ENCODE data around the gene DUSP6. TPM values are rescaled to one million over a fixed set of nuclear protein-coding genes. Genes with fewer than 3 reads are reported as not detected.

The DUSP6 gene
- total and polyA plus RNA-seq, 2 donors (not counting 1 experiment from before 2014, with no cell fraction given), result 3.2 to 42.2 TPM

DNA sequence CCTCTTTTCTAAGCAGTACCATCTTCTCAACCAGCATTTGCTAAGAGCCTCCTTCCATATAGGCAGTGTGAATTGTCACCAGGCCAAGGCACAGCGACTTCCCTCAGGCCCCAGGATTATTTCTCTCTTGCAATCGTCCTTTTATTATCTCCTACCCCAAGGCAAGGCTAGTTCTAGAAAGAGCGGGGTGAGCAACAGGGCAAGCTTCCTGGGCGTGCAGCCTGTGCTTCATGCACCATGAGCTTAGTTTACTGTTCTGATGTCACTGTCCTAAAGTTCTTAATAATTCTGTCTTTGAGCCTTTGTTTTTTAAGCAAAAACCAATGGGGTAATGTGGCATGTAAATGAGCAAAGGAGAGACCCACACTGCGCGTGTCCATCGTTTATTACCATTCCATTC, 27.9 kb downstream of the DUSP6 start:
- Mint-ChIP-seq H3K9me3 (ENCODE audit: insufficient read depth) (no peaks in the 10 kb centered on the region), H3K27me3 (peaks cover 3% of the 10 kb centered on the region), H3K4me1 (peaks cover 14% of the 10 kb centered on the region), H3K27ac (no peak overlapping the region), H3K4me3 (no peak overlapping the region)
- no peak overlapping the region for H2AFZ ChIP-seq (ENCODE audit: insufficient read depth, low read depth, low read length, poor library complexity, severe bottlenecking)
- no peaks in the 10 kb centered on the region for H4K20me1 ChIP-seq (ENCODE audit: control insufficient read depth, insufficient read depth, low read length, poor library complexity, severe bottlenecking)
- ChIA-PET POLR2A (no interaction called here), CTCF (no interaction called here)
- peaks cover 10 to 13% of the 10 kb centered on the region in 2 donors for H3K4me1 ChIP-seq (ENCODE audit: control insufficient read depth in 2 of 2, insufficient read depth in 2 of 2, low read length in 2 of 2)
- no peak overlapping the region for H3K4me3 ChIP-seq (ENCODE audit: control extremely low read depth in 1 of 5, extremely low read depth in 1 of 5, insufficient read depth in 1 of 5, low read depth in 2 of 5, low read length in 4 of 5)
- intact Hi-C loops (cut with micrococcal nuclease), result no loop called here
- no peaks in the 10 kb centered on the region for H3K9me3 ChIP-seq (ENCODE audit: control extremely low read depth in 1 of 3, control insufficient read depth in 2 of 3, insufficient read depth in 1 of 3, low read length in 2 of 3)
- H3K9ac ChIP-seq (ENCODE audit: low read length), result no peak overlapping the region
- WGBS (ENCODE audit: insufficient coverage), result 77% methylated on average over 2 of the region's 7 CpGs
- TF ChIP-seq, protein P1, sequence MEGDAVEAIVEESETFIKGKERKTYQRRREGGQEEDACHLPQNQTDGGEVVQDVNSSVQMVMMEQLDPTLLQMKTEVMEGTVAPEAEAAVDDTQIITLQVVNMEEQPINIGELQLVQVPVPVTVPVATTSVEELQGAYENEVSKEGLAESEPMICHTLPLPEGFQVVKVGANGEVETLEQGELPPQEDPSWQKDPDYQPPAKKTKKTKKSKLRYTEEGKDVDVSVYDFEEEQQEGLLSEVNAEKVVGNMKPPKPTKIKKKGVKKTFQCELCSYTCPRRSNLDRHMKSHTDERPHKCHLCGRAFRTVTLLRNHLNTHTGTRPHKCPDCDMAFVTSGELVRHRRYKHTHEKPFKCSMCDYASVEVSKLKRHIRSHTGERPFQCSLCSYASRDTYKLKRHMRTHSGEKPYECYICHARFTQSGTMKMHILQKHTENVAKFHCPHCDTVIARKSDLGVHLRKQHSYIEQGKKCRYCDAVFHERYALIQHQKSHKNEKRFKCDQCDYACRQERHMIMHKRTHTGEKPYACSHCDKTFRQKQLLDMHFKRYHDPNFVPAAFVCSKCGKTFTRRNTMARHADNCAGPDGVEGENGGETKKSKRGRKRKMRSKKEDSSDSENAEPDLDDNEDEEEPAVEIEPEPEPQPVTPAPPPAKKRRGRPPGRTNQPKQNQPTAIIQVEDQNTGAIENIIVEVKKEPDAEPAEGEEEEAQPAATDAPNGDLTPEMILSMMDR (IDR thresholded peaks at IDR 0.05), result no peak
- no peak for TF ChIP-seq EZH2 (IDR thresholded peaks at IDR 0.05; ENCODE audit: borderline replicate concordance, insufficient read depth, low read depth, low read length, poor library complexity, severe bottlenecking)
- ATAC-seq (ENCODE audit: low read depth), result no peak
- no peaks in the 10 kb centered on the region for H3K27me3 ChIP-seq (replicated peaks in 1 of 4; ENCODE audit: control extremely low read depth in 1 of 4, control insufficient read depth in 3 of 4, insufficient read depth in 4 of 4, low read length in 3 of 4)
- no peaks in the 10 kb centered on the region for H3K79me2 ChIP-seq (ENCODE audit: control insufficient read depth, insufficient read depth, low read length)
- H3K36me3 ChIP-seq (replicated peaks in 1 of 2; ENCODE audit: control extremely low read depth in 1 of 2, control insufficient read depth in 1 of 2, extremely low read depth in 1 of 2, insufficient read depth in 2 of 2, low read length in 1 of 2), result no peaks in the 10 kb centered on the region
- no peak overlapping the region for H3K4me2 ChIP-seq (replicated peaks; ENCODE audit: low read depth, low read length, poor library complexity, severe bottlenecking)
- DNase-seq, result no peak
- no peak overlapping the region for H3K27ac ChIP-seq (ENCODE audit: low read length in 2 of 2)

DNA sequence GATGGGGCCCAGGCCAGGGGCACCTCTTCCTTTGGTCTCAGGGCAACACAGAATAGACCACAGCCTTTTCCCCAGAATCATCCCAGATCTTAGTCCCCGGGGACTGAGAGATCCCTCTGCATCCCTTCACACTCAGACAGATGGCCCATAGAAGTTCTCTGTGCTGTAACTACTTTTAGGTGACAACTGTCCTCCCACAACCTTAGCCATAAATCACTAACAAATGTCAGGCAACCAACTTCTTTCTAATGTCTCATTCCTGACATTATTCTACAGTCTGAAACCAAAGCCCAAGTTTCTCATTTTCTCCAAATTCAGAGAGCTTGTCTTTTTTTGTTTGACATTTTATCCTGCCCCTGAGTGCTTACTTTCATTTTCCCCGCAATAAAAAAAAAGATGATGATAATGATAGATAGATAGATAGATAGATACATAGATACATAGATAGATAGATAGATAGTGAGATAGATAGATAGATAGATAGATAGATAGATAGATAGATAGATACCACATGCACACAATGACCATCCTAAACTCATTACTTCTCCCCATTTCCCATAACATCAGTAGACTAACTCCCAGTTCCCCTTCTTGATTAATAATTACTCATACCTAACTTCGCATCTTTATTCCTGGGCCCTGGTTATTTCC, 28.6 kb downstream of the DUSP6 start:
- Mint-ChIP-seq H3K27me3 (peaks cover 3% of the 10 kb centered on the region), H3K27ac (no peak overlapping the region), H3K4me3 (no peak overlapping the region), H3K9me3 (ENCODE audit: insufficient read depth) (no peaks in the 10 kb centered on the region), H3K4me1 (peaks cover 17% of the 10 kb centered on the region)
- ChIA-PET CTCF (no interaction called here), POLR2A (no interaction called here)
- Histone ChIP-seq H3K4me2 (replicated peaks; ENCODE audit: low read depth, low read length, poor library complexity, severe bottlenecking) (no peak overlapping the region), H4K20me1 (ENCODE audit: control insufficient read depth, insufficient read depth, low read length, poor library complexity, severe bottlenecking) (no peaks in the 10 kb centered on the region), H3K79me2 (ENCODE audit: control insufficient read depth, insufficient read depth, low read length) (no peaks in the 10 kb centered on the region), H3K36me3 (replicated peaks in 1 of 2; ENCODE audit: control extremely low read depth in 1 of 2, control insufficient read depth in 1 of 2, extremely low read depth in 1 of 2, insufficient read depth in 2 of 2, low read length in 1 of 2) (no peaks in the 10 kb centered on the region), H2AFZ (ENCODE audit: insufficient read depth, low read depth, low read length, poor library complexity, severe bottlenecking) (no peak overlapping the region), H3K4me1 (ENCODE audit: control insufficient read depth in 2 of 2, insufficient read depth in 2 of 2, low read length in 2 of 2) (peaks cover 10 to 17% of the 10 kb centered on the region in 2 donors), H3K27me3 (replicated peaks in 1 of 4; ENCODE audit: control extremely low read depth in 1 of 4, control insufficient read depth in 3 of 4, insufficient read depth in 4 of 4, low read length in 3 of 4) (no peaks in the 10 kb centered on the region), H3K9me3 (ENCODE audit: control extremely low read depth in 1 of 3, control insufficient read depth in 2 of 3, insufficient read depth in 1 of 3, low read length in 2 of 3) (no peaks in the 10 kb centered on the region), H3K27ac (ENCODE audit: low read length in 2 of 2) (no peak overlapping the region), H3K9ac (ENCODE audit: low read length) (no peak overlapping the region), H3K4me3 (ENCODE audit: control extremely low read depth in 1 of 5, extremely low read depth in 1 of 5, insufficient read depth in 1 of 5, low read depth in 2 of 5, low read length in 4 of 5) (no peak overlapping the region)
- DNase-seq (no peak), ATAC-seq (ENCODE audit: low read depth) (no peak)
- intact Hi-C loops (cut with micrococcal nuclease), result no loop called here
- no peak for TF ChIP-seq EZH2 (IDR thresholded peaks at IDR 0.05; ENCODE audit: borderline replicate concordance, insufficient read depth, low read depth, low read length, poor library complexity, severe bottlenecking)
- TF ChIP-seq, protein P1 (IDR thresholded peaks at IDR 0.05), result no peak
- WGBS (ENCODE audit: insufficient coverage), result 70% methylated on average over 2 of the region's 3 CpGs
